H1 (cell line): ENCODE measurements around the gene PLA2G1B. TPM values are rescaled to one million over a fixed set of nuclear protein-coding genes. Genes with fewer than 3 reads are reported as not detected.

Experiments
- ATF3 ChIP-seq: IDR thresholded peaks from 2 replicates; pipeline ENCODE4 v1.6.1; 2011; ENCODE audit warnings: low read depth, mild to moderate bottlenecking, low read length; ENCODE audit not compliant: insufficient read depth
- CEBPB ChIP-seq: IDR thresholded peaks from 2 replicates; pipeline ENCODE4 v1.6.1; 2012; ENCODE audit warnings: low read depth, low read length
- CREB1 ChIP-seq: IDR thresholded peaks from 2 replicates; pipeline ENCODE4 v1.6.1; 2012; ENCODE audit warnings: inconsistent platforms
- EGR1 ChIP-seq: IDR thresholded peaks from 2 replicates; pipeline ENCODE4 v1.6.1; 2011; ENCODE audit warnings: low read depth, low read length, borderline replicate concordance
- EZH2 ChIP-seq: fragments of 200-600 bp; sonication (generic); IDR thresholded peaks from 2 replicates; pipeline ENCODE4 v1.7.1; 2012; ENCODE audit warnings: low read depth, mild to moderate bottlenecking, moderate library complexity, low read length, inconsistent platforms; ENCODE audit not compliant: severe bottlenecking
- GABPA ChIP-seq: IDR thresholded peaks from 2 replicates; pipeline ENCODE4 v1.6.1; 2011; ENCODE audit warnings: mild to moderate bottlenecking, low read length, moderate library complexity, borderline replicate concordance; ENCODE audit not compliant: insufficient read depth
- HDAC6 ChIP-seq: IDR thresholded peaks from one replicate; pipeline ENCODE4 v1.7.1; 2012; ENCODE audit warnings: low read depth, mild to moderate bottlenecking, inconsistent platforms, low read length, moderate library complexity
- NANOG ChIP-seq: IDR thresholded peaks from 2 replicates; pipeline ENCODE4 v1.6.1; 2011; ENCODE audit warnings: low read length, low read depth, mild to moderate bottlenecking, inconsistent platforms; ENCODE audit not compliant: insufficient read depth, poor library complexity, severe bottlenecking
- NRF1 ChIP-seq: IDR thresholded peaks from 2 replicates; pipeline ENCODE4 v1.6.1; 2011; ENCODE audit warnings: mild to moderate bottlenecking, low read depth, low read length, improper control_type of control experiment
- PHF8 ChIP-seq: fragments of 200-600 bp; sonication (generic); conservative IDR thresholded peaks from 2 replicates; pipeline ENCODE4 v1.7.1; 2012; ENCODE audit warnings: low read depth, mild to moderate bottlenecking, inconsistent platforms, low read length, moderate library complexity
- RAD21 ChIP-seq, 2 experiments: IDR thresholded peaks in 1 of 2; conservative IDR thresholded peaks in 1 of 2; 2 replicates each; pipeline ENCODE4 v1.6.1; 2011; ENCODE audit warnings: low read depth in 2 of 2, low read length in 2 of 2, improper control_type of control experiment in 1 of 2, inconsistent platforms in 1 of 2, mild to moderate bottlenecking in 1 of 2, moderate library complexity in 1 of 2
- RNF2 ChIP-seq: fragments of 200-900, 300-1000 bp; sonication (generic); IDR thresholded peaks from 2 replicates; pipeline ENCODE4 v1.7.1; 2016; ENCODE audit warnings: borderline replicate concordance, low read depth, mild to moderate bottlenecking, antibody characterized with exemption, low read length; ENCODE audit not compliant: poor library complexity, severe bottlenecking; ENCODE audit errors: missing control alignments
- RXRA ChIP-seq: IDR thresholded peaks from 2 replicates; pipeline ENCODE4 v1.6.1; 2011; ENCODE audit warnings: low read depth, mild to moderate bottlenecking, low read length, moderate library complexity; ENCODE audit not compliant: insufficient read depth
- SIN3A ChIP-seq, 2 experiments: IDR thresholded peaks in 1 of 2; conservative IDR thresholded peaks in 1 of 2; 2 replicates each; pipeline ENCODE4 v1.6.1; 2011 to 2012; ENCODE audit warnings: low read length in 2 of 2, improper control_type of control experiment in 1 of 2, low read depth in 1 of 2, mild to moderate bottlenecking in 1 of 2
- SIRT6 ChIP-seq: IDR thresholded peaks from one replicate; pipeline ENCODE4 v1.7.1; 2012; ENCODE audit warnings: low read length, inconsistent platforms
- SIX5 ChIP-seq: IDR thresholded peaks from 2 replicates; pipeline ENCODE4 v1.6.1; 2011; ENCODE audit warnings: mild to moderate bottlenecking, low read depth, low read length
- SP4 ChIP-seq: IDR thresholded peaks from 2 replicates; pipeline ENCODE4 v1.6.1; 2012; ENCODE audit warnings: low read length, inconsistent platforms
- SUZ12 ChIP-seq: fragments of 200-600 bp; sonication (generic); IDR thresholded peaks from 2 replicates; pipeline ENCODE4 v1.6.1; 2012; ENCODE audit warnings: mild to moderate bottlenecking, inconsistent platforms, low read length, moderate library complexity, mixed read lengths
- TEAD4 ChIP-seq: IDR thresholded peaks from 2 replicates; pipeline ENCODE4 v1.6.1; 2012; ENCODE audit warnings: low read depth, low read length, inconsistent platforms, mixed read lengths
- USF2 ChIP-seq: IDR thresholded peaks from 2 replicates; pipeline ENCODE4 v1.6.1; 2011; ENCODE audit warnings: low read length, improper control_type of control experiment
- polyA plus RNA-seq, 7 experiments: library from polyadenylated mRNA; depleted of rRNA in 3 of 7; stranded (reverse) in 5 of 7; unstranded in 2 of 7; fragments of >200 nt in 5 of 7; fragments of 200-250 nt in 2 of 7; gene quantifications; 1 replicate in 5 of 7; 2 replicates in 1 of 7; 4 replicates in 1 of 7; pipeline versions ENCODE4 v1.2.1 to v1.2.3, GENCODE V29; 2011 to 2013; ENCODE audit warnings: missing spikeins in 2 of 7, mixed read lengths in 2 of 7
- total RNA-seq: library from RNA; stranded (reverse); fragmentation: NEBNext Ultra II Directional; extraction: Animal tissue kit (Norgen Biotek cat#: 25700); gene quantifications from 2 replicates; pipeline ENCODE4 v1.2.1, GENCODE V29; 2021

Gene PLA2G1B
- total and polyA plus RNA-seq, 2 of the 8 experiments (the other 6 are each of a cell fraction or from before 2014, with no cell fraction given): not detected

GRCh38 chr12:120292661-120293531 lies 34.7 kb downstream of the PLA2G1B start, which contains the start of gene RNU4-1 (continued):
- TF ChIP-seq NANOG (no peak), RAD21 (IDR thresholded peaks at IDR 0.05 in 1 of 2, conservative IDR thresholded peaks at IDR 0.05 in 1 of 2; ENCODE audit: low read depth in 2 of 2, low read length in 2 of 2) (no peak), HDAC6 (no peak), CREB1 (peak; percentile 37; the same call in 1 of the 2 replicates), RNF2 (no peak), CEBPB (no peak), USF2 (no peak), SUZ12 (no peak), ATF3 (no peak), SIN3A (conservative IDR thresholded peaks at IDR 0.05 in 1 of 2, IDR thresholded peaks at IDR 0.05 in 1 of 2; ENCODE audit: low read depth in 1 of 2, low read length in 2 of 2) (peak in 1 of 2 experiments; percentile 91; a peak in 1 of 4 replicates), SIX5 (no peak), EGR1 (peak; percentile 92), GABPA (no peak), EZH2 (no peak), PHF8 (no peak), NRF1 (no peak; the same call in 1 of the 2 replicates), SIRT6 (no peak), RXRA (no peak), SP4 (peak; percentile 92; the same call in 1 of the 2 replicates), TEAD4 (no peak)
